Islet of Langerhans (tissue), 1 donor: ENCODE results near the gene QARS1.

Source experiments
- FAIRE-seq: peaks from one replicate; lab custom pipeline; 2011; peaks lifted over from hg19 to GRCh38; lab: Jason Lieb, UNC

Gene QARS1

GRCh38 chr3:49120438-49121131 lies 16.0 kb upstream of the QARS1 start, which contains the start of gene USP19:
Gene USP19 (minus strand): TSS chr3:49120823. CDS start chr3:49119145, 1,678 bp downstream.
- no peak for FAIRE-seq

- FAIRE-seq = no peak
Measured at GRCh38 chr3:49120096-49120437, 15.5 kb upstream of the QARS1 start.

DNA sequence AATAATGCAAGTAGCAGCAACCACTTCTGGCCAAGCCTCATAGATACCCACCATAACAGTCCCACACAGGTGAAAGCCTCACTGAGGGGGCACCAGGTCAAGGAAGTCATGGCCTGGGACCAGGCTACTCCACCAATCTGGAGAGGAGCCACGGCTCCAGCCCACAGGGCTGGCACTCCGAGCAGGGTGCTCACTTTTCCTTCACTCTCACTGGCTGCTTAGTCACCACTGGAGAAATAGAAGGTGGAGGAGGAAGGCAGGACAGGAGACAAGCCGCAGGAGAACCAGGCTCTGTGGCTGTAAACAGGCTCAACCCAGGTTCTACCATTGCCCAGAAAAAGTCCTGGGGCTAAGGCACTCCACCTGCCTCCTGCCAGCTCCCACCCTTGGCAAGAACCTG lies 14.9 kb upstream of the QARS1 start:
- FAIRE-seq = no peak

- FAIRE-seq = no peak
Measured at GRCh38 chr3:49119036-49119435, 14.5 kb upstream of the QARS1 start.

DNA sequence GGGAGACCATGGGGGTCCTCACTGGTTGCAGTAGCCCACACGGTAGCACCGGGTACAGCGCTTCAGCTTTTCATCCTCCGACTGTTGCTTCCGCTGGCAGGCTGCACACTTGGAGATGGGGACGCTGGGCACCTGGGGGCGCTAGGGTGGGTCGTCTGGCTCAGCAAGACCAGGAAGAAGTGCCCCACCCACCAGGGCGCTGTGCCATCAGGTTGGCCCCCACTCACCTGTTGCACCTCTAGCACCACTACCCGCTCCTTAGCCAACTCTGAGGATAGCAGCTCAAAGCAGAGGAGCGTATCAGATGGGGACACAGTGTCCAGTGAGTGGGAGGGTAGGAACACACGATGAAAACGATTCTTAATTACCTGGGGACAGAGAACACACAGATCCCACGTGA lies 7.7 kb upstream of the QARS1 start:
- no peak for FAIRE-seq

DNA sequence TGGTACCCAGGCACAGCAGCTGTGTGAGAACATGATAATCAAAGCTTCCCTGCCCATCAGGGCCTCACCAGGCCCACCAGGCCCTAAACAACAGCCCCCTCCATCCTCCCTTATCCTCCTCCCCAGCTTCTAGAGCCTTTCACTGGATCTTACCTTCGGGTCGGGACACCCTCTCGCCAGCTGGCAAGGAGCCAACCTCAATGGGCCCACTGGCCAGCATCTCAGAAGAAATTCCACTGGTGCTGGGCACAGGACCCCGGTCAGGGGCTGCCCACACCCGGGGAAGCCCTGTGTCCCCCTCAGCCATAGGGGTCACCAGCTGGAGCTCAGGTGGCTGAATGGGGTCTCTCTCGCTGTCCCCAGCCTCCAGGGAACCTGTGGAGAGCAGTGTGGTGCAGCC lies 6.8 kb upstream of the QARS1 start:
- FAIRE-seq = no peak

DNA sequence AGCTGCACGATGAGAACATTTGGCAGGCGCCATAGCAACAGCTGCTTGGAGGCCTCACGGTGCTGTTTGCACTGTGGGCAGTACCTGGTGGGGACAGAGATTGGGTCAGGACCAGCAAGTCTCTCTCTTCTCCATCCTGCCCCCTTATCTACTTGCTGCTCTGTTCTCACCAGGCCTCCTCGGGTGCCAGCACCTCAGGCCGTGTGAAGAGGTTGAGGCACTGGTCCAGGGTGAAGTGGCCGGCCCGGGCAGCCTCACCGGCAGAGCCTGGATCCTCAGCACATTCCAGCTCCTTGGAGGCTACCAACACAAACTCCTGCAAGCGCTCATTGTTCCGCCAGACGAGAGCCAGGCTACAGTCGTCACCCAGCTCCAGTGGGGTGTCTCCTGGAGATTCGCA lies 6.2 kb upstream of the QARS1 start:
- no peak for FAIRE-seq

DNA sequence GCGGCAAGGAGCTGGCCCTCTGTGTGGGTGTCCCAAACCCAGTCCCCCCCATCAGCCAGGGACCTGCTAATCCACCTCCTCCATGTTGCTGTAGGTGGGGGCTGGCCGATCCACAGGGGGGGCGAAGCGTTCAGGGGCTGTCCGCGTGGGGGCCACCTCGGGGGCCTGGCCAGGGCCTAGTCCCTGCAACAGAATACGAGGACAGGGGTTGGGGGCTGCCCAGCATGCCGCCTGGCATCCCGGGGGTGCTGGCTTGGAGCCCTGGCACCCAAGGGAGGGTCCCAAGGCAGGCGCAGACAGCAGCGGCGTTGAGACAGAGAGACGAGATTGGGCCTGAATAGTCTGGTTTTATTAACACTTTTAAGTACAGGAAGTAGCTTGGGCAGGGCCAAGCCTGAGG lies 3.8 kb upstream of the QARS1 start:
- FAIRE-seq = no peak

DNA sequence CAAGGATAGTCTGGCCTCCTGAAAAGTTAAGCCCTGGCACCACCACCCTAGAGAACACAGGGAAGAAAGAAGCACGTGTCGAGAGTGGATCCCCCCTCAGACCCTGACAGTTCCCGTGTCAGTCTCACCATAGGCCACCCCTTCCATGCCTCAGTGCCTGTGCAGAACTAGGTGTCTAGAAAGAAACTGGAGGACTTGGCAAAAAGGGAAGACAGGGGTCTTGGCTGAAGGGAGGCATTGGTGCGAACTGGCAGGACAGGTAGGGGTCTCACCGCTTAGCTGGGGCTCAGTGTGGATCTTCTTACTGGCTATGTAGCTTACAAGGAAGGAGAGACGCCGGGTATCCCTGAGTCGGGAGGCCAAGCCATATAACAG lies 518 bp downstream of the QARS1 start:
- FAIRE-seq = no peak

- no peak for FAIRE-seq
Measured at GRCh38 chr3:49100046-49100615, 4.4 kb downstream of the QARS1 start.

- FAIRE-seq = no peak
Measured at GRCh38 chr3:49098910-49099630, 5.5 kb downstream of the QARS1 start.

DNA sequence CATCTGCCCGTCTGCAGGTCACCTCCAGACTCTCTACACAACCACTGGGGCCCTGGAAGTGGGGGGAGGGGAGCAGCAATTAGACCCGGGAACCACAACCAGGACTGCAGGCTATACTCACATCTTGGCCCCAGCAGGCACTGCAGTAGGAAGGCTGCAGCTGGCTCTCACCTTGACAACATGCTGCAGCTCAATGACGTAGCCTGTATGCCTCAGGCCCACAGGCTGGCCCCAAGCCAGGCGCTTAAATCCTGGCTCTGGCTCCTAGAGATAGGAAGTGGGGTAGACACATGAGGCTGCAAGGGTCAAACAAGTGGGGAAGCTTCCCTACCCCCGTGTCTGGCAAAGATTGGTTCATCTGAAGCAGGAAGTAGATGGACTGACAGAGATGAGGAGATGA lies 6.1 kb downstream of the QARS1 start:
- FAIRE-seq = no peak

GRCh38 chr3:49093853-49094767 lies 10.4 kb downstream of the QARS1 start, which contains the start of gene QRICH1:
Gene QRICH1 (minus strand): TSS chr3:49094071. CDS start chr3:49077017, 17,054 bp downstream.
- FAIRE-seq = no peak

- no peak for FAIRE-seq
Measured at GRCh38 chr3:49092938-49093852, 11.4 kb downstream of the QARS1 start.

GRCh38 chr3:49081429-49081828 lies 23.1 kb downstream of the QARS1 start:
- FAIRE-seq = no peak

DNA sequence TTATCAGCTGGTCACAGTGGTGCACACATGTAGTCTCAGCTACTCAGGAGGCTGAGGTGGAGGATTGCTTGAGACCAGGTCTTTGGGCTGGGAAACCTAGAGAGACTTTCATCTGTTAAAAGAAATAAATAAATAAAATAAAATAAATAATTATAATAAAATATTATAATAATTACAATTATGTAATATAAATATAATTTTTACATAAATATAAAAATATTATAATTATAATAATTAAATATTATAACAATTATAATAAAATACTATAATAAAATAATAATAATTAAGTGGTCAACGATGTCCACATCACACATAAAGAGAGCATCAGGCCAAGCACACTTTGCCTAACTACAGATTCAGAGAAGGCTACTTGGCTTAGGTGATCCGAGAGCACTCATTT lies 25.3 kb downstream of the QARS1 start:
- FAIRE-seq = no peak

DNA sequence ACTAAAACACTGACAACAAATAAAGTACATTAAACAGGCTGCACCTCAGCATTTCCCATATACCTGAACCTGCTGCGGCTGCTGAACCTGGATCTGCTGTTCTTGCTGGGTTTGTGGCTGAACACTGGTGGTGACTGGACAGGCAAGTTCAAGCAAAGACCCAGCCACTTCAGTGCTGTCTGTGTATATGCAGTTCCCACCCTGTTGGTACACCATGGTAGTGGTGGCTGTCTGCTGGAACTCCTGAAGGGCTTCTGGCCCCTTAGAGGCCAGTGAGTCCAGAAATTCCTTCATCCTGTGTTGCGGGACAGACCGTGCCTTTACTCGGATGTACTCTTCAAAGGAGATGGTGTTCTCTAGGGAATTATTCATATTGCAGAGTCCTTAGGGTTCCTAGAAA lies 27.9 kb downstream of the QARS1 start:
- no peak for FAIRE-seq

GRCh38 chr3:49076116-49076515 lies 28.4 kb downstream of the QARS1 start:
- no peak for FAIRE-seq

DNA sequence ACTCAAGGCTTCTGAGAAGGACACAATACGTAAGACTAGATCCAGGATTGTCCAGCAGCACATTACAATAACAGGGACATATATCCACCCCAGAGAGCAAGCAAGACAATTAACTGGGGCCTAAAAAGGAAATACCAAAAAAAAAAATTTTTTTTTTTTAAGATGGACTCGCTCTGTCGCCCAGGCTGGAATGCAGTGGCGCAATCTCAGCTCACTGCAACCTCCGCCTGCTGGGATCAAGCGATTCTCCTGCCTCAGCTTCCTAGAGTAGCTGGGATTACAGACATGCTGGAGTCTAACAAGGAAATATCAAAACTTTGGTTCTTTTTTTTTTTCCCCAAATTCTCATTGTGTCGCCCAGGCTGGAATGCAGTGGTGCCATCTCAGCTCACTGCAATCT lies 46.5 kb downstream of the QARS1 start:
- no peak for FAIRE-seq

GRCh38 chr3:49057268-49057667 lies 47.3 kb downstream of the QARS1 start:
- FAIRE-seq = no peak

DNA sequence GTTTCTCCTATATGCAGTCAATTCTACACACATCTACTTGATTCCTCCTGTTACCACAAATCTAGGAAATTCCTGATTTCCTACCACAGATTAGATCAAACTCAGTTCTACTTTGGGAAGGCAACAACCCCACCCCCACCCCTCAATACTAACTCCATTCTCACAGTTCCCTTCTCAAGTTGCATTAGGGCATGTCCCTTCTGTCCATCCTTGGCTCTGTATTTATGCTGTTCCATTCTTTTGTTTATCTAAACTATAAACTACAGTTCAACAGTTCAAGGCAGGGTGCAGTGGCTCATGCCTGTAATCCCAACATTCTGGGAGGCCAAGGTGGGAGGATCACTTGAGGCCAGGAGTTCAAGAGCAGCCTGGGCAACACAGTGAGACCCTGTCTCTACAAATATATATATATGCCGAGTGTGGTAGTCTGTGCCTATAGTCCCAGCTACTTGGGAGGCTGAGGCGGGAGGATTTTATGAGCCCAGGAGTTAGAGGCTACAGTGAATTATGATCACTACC lies 50.2 kb downstream of the QARS1 start:
- no peak for FAIRE-seq
